Femur (tissue), 1 donor: ENCODE measurements around the gene SBF1.

Experiments
- DNase-seq: peaks from one replicate; pipeline ENCODE4 v3.0.0-alpha.2; 2017

Gene SBF1

GRCh38 chr22:50467341-50467740 lies 7.5 kb downstream of the SBF1 start:
- DNase-seq = no peak

- DNase-seq = no peak
Measured at GRCh38 chr22:50465066-50465930, 9.5 kb downstream of the SBF1 start.

- no peak for DNase-seq
Measured at GRCh38 chr22:50464451-50464850, 10.4 kb downstream of the SBF1 start.

DNA sequence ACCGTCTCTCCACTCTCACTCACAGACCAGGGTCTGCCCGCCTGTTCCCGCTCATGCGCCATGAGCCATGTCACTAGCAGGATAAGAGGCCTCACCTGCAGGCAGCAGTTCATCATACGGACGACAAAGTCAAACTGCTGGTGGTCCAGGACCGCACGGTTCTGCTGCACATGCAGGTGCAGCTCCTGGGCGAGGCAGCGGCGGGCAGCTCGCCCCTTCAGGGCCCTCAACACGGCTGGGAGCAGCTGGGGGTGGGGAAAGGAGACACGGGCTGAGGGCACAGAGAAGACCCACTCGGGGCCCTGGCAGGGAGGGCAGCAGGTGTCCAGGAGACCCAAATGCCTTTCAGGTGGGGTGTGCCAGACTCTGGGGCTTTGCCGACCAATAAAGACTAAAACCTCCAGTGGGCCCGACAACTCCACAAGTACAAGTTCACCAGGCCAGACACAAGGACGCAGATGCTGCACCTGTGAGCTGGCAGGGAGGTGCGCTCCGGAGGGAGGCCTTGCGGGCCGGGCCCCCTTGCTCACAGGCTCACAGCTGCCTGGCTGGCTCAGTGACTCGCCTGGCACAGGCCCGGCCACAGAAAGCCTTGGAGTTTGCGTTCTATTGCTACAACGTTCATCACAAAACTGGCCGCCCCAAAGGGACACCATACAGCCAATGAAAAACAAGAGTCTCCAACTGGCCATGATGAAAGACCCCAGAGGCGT lies 11.5 kb downstream of the SBF1 start:
- DNase-seq = no peak

- DNase-seq = no peak
Measured at GRCh38 chr22:50461979-50462540, 12.8 kb downstream of the SBF1 start.

DNA sequence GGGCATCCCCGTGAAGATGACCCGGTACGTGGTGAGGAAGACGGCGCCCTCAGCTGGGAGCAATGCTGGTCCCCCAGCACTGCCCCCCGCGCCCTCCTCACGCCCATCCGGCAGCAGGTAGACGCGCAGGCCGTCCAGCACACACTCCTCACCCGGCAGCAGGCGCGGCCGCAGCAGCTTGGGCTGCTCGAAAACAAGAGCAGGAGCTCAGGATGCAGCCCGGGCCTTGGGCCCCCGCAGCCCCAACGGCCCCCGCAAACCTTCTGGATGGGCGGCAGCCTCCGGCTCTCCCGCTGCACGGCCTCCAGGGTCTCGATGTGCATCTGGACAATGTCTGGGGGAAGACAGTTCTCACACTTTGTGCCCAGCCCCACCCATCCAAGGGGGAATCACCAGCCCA lies 13.3 kb downstream of the SBF1 start:
- DNase-seq = no peak

GRCh38 chr22:50460938-50461337 lies 13.9 kb downstream of the SBF1 start:
- DNase-seq = no peak

DNA sequence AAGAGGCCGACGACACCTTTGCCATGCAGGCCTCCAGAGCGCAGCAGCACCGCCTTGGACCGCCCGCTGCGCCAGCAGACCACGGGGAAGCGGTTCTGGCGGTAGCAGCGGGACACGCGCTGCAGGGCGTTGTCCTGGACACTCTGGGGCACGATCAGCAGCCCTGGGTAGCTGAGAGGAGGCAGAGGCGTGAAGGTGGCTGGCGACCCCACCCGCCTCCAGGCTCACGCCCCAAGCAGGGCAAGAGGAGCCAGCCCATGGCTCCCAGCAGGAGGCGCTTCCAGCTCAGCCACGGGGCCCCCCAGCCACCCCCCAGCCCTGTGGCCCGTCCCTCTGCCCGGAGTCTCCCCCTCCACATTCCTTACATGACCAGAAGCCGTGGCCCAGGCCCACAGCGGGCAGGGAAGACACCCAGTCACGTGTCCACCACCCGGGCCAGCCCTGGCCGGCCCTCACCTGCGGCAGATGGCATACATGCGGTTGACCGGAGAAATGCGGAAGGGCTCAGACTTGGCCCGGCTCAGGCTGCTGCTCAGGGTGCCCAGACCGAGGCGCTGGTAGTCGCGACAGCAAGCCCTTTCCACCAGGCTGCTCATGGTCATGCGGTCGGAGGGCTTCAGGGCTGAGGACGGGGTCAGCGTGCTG lies 15.2 kb downstream of the SBF1 start:
- no peak for DNase-seq

DNA sequence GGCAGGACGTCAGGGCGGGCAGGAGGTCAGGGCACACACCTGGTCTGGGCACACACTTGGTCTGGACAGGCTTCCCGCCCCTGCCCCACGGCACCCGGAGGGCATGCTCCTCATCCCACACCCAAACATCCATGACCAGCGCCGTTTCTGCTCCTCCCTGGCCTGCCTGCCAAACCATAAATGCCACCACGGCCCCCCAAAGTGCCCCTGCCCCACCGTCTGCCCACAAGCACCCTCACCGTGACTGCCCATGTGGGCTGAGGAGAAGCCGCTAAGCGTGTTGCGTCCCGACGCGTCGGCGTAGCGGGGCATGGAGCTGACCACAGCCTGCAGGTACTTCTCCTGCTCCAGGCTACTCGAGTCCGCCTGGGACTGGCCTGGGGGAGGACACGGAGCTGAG lies 15.8 kb downstream of the SBF1 start:
- no peak for DNase-seq

GRCh38 chr22:50456466-50457234 lies 18.2 kb downstream of the SBF1 start:
- no peak for DNase-seq

DNA sequence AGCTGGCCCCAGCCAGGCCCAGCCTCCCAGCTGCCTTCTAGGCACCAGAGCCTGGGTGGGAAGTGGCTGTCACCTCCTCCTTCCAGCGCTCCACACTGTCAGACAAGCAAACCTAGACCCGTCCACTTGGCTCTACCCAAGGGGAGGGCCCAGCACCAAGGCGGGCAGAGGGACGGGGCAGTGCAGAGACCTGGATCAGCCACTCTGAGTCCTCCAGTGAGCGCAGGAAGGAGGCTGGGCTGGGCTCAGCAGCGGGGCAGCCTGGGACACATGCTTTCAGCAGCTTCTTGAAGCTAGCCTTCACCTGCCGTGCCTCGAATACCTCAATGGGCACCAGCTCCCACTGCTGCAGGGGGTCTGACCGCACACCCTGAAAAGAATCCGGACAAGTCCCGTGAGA lies 18.8 kb downstream of the SBF1 start:
- DNase-seq = no peak

DNA sequence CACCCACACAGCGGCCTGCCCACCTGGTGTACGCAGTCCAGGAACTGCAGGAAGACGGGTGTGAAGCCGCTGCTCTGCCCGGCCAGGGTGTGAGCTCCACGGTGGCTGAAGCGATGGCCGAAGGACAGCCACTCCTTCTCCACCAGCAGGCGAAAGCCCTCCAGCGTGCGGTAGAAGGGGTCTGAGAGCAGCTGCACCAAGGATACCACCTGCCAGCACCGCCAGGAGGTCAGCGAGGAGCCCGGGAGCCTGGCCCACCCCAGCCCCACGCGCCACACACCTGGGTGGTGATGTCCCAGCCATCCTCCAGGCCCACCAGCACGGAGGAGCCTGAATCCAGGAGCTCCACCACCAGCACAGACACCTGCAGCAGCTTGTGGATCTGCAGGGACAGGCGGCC lies 19.6 kb downstream of the SBF1 start:
- DNase-seq = no peak

GRCh38 chr22:50454556-50455075 lies 20.2 kb downstream of the SBF1 start:
- no peak for DNase-seq

DNA sequence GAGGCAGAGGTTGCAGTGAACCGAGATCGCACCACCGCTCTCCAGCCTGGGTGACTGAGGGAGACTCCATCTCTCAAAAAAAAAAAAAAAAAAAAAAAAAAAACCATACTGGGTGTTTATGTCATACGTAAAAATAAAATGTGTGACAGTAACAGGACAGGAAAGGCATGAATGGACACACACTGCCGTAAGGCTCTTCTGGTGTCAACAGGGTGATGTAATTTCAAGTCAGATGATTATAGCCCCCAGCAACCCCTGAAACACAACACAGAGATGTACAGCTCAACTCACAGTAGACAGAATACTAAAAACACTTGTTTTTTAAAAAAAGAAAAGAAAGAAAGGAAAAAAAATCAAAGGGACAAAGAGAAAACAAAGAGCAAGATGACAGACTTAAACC lies 22.2 kb downstream of the SBF1 start:
- DNase-seq = no peak

- DNase-seq = no peak
Measured at GRCh38 chr22:50447576-50448551, 27.0 kb downstream of the SBF1 start.

DNA sequence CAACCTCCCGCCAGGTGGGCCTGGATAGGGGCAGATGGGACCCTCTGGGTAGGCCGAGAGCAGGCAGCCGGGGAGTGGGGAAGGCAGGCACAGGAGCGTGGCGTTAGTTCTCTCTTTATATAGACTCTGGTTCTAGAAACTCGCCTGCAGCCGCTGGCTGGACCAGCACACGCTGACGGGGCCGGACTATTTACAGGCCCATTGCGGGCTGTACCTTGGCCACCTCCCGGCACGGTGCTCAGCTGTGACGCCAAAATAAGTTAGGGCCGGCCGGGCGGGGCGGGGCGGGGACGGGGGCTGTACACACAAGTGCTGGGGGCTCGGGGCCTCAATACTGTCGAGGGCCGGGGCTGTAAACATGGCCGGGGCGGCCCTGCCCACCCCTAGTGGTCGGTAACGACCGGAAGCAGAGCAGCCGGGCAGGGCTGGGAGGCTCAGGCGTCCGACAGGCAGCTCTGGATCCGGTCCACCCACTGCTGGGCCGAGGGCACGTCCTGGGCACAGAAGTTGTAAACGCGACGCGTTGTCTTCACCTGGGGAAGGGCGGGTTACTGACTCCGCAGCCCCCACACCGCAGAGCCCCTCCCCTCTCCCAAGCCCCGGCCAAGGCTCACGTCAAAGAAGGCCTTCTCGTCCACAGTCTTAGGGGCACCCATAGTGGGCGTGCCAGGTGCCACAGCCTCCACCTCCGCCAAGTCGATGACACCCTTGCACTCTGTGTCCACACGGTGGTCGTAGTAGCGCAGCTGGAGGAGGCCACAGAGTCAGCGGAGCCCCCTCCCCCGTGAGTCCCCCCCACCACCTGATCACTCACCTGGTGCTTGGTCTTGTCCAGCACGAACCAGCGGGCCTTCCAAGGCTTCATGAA lies 27.9 kb downstream of the SBF1 start:
- no peak for DNase-seq

- no peak for DNase-seq
Measured at GRCh38 chr22:50445880-50446707, 28.7 kb downstream of the SBF1 start.

DNA sequence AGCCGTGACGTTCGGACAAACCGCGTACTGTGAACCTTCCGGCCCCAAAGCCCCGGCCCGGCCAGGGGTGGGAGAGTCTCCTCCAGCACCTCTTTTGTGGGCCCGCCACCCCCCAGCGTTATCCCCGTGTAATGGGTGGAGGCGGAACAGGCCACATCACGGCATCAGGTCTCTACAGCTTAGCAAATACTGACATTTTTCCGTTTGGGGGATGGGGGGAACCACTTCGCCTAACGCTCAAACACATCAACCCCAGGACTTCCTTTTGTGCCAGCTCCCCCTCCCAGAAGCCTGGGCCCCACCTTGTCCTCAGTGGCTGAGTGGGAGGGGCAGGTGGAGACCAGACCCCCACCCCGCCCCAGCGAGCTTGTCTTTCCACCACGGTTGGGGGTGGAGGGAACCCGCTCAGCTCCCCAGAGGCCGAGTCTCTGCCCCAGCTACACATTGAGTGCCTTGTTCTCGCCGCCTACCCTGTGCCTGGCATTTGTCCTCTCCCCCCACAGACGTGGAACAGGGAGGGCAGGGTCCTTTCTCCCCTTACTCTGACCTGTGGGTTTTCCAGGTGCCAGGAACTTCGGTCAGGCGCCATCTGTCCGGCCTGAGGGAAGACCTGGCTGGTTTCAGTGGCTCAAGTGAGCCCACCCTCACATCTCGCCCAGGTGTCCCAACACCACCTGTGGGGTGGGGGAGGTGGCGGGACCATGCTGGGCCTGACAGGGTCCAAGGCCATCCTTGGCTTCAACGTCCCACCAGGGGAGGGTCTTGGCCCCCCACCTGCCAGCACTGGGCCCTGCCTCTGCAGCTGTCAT lies 29.6 kb downstream of the SBF1 start:
- no peak for DNase-seq
